ENCODE results near the gene MARCHF10. TPM values are rescaled to one million over a fixed set of nuclear protein-coding genes. Genes with fewer than 3 reads are reported as not detected.

Gene MARCHF10
- polyA plus RNA-seq, 1 experiment = 0.43 TPM

DNA sequence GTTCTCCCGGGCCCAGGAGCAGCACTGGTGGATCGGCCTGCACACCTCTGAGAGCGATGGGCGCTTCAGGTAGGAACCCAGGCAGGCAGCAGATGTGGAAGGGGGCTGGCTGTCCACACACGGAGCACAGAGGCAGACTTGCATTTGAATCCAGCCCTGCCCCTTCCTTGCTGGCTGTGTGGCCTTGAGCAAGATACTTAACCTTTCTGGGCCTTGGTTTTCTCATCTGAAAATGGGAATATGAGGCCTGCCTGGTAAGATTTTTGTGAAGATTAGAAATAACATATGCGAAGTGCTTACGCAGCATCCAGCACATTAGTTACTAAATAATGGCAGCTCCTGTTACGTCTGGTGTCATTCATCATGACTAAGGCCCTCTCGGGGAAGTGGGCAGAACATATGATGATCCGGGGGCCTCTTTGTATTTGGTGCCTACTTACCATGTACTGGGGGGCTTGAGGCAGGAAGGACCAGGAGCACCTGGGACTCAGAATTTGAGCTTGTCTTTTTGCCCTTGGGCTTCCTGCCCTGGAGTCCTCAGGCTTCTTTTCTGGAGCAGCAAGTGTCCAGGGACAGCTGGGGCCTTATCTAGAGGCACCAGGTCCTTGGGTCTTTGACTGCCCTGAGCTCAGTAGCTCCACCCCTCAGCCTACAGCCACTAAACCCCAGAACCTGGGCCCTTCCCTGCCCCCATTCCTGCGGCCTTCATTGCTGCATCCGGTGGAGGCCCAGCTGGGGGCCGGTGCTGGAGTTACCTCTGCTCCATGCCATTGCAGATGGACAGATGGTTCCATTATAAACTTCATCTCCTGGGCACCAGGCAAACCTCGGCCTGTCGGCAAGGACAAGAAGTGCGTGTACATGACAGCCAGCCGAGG is 126.8 kb downstream of the MARCHF10 start:
- Histone ChIP-seq H3K27me3 (ENCODE audit: control insufficient read depth, insufficient read depth, low read length) (no peaks in the 10 kb centered on the region), H3K4me3 (ENCODE audit: low read depth, low read length) (no peak overlapping the region), H3K36me3 (ENCODE audit: control insufficient read depth, insufficient read depth, low read length) (peaks cover 43% of the 10 kb centered on the region)
- no peak for DNase-seq (ENCODE audit: low read depth)
- ChIA-PET CTCF (no interaction called here), POLR2A (no interaction called here)
- TF ChIP-seq, protein P1, sequence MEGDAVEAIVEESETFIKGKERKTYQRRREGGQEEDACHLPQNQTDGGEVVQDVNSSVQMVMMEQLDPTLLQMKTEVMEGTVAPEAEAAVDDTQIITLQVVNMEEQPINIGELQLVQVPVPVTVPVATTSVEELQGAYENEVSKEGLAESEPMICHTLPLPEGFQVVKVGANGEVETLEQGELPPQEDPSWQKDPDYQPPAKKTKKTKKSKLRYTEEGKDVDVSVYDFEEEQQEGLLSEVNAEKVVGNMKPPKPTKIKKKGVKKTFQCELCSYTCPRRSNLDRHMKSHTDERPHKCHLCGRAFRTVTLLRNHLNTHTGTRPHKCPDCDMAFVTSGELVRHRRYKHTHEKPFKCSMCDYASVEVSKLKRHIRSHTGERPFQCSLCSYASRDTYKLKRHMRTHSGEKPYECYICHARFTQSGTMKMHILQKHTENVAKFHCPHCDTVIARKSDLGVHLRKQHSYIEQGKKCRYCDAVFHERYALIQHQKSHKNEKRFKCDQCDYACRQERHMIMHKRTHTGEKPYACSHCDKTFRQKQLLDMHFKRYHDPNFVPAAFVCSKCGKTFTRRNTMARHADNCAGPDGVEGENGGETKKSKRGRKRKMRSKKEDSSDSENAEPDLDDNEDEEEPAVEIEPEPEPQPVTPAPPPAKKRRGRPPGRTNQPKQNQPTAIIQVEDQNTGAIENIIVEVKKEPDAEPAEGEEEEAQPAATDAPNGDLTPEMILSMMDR (IDR thresholded peaks at IDR 0.05; ENCODE audit: insufficient read depth, low read depth, low read length) = no peak

DNA sequence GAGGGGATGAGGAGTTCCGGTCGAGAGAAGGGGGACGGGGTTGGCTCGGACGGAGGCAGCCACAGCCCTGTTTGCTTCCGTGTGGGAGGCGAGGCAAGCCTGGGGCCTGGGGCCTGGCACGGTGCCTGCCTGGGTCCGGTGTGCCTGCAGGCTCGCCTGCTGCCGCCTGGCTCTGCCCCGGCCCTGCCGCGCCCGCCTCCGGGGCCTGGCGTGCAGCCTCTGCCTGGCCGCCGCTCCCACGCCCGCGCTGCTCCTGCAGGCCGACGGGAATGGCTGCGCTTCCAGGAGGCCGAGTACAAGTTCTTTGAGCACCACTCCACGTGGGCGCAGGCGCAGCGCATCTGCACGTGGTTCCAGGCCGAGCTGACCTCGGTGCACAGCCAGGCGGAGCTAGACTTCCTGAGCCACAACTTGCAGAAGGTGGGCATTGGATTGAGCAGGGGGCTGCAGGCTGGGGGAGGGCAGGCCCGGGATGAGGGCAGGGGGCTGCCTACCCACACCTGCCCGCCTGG is 127.5 kb downstream of the MARCHF10 start:
- H3K36me3 ChIP-seq (ENCODE audit: control insufficient read depth, insufficient read depth, low read length) = peaks cover 48% of the 10 kb centered on the region
- DNase-seq (ENCODE audit: low read depth) = no peak
- CTCF ChIA-PET = no interaction called here

DNA sequence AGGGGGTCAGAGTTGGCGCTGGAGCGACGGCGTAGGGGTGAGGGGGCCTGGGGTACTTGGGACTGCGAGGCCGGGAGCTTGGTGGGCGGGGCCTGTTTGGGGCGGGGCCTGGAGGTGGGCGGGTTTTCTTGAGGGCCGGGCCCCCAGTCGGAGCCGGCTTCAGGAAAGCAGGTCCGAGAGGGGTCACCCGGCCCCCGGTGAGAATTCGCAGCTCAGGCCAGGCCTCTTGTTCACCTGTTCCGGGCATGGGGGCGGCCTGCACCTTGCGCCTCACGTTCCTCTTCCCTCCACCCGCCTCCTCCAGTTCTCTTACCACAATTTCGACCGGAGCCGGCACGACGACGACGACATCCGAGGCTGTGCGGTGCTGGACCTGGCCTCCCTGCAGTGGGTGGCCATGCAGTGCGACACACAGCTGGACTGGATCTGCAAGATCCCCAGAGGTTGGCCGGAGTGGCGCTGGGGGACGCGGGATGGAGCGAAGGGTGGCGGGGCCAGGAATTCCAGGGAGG is 128.2 kb downstream of the MARCHF10 start:
- ChIA-PET POLR2A (no interaction called here), CTCF (interaction anchor here (1.3 kb wide), 1 partner anchor 25 kb away, joined by 3 read pairs; no protein-coding TSS in a partner anchor)
- Histone ChIP-seq H3K36me3 (ENCODE audit: control insufficient read depth, insufficient read depth, low read length) (peaks cover 55% of the 10 kb centered on the region), H3K27me3 (ENCODE audit: control insufficient read depth, insufficient read depth, low read length) (no peaks in the 10 kb centered on the region), H3K4me3 (ENCODE audit: low read depth, low read length) (no peak overlapping the region)
- TF ChIP-seq, protein P1 (IDR thresholded peaks at IDR 0.05; ENCODE audit: insufficient read depth, low read depth, low read length) = no peak
- DNase-seq (ENCODE audit: low read depth) = no peak

More for the DNA sequence above, 127.5 kb downstream of the MARCHF10 start:
- no peak overlapping the region for H3K4me3 ChIP-seq (ENCODE audit: low read depth, low read length)
- H3K27me3 ChIP-seq (ENCODE audit: control insufficient read depth, insufficient read depth, low read length) = no peaks in the 10 kb centered on the region
- TF ChIP-seq, protein P1 (IDR thresholded peaks at IDR 0.05; ENCODE audit: insufficient read depth, low read depth, low read length) = no peak
- POLR2A ChIA-PET = no interaction called here

DNA sequence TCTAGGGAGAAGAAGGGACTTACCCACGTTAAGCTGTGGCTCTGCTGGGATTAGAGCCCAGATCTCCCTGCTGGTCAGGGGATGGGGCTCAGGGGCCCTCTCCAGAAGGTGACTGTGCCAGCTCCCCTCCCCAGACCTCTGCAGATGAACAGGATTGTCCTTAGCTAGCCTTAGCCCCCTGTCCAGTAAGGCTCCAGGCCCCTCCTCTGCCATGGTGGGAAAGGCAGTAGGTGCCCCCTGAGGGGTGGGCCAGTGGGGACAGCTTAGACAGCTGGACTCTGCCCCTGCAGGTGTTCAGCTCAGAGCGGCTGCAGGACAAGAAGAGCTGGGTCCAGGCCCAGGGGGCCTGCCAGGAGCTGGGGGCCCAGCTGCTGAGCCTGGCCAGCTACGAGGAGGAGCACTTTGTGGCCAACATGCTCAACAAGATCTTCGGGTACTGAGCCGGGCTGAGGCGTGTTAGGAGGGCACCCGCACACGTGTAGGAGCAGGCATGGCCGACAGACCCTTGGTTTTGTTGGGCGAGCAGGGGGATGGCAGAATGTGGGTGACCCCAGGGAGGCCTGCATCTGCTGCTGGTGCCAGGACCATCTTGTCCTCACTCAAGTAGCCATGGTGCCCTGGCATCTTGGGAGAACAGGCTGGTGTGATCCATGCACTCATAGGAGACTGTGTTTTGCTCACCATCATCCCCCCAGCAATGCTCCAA is 129.7 kb downstream of the MARCHF10 start:
- TF ChIP-seq, protein P1 (IDR thresholded peaks at IDR 0.05; ENCODE audit: insufficient read depth, low read depth, low read length) = no peak
- POLR2A ChIA-PET = no interaction called here
- peaks cover 63% of the 10 kb centered on the region for H3K36me3 ChIP-seq (ENCODE audit: control insufficient read depth, insufficient read depth, low read length)
- CTCF ChIA-PET = interaction anchor here (1.3 kb wide), 1 partner anchor 23 kb away, joined by 3 read pairs; no protein-coding TSS in a partner anchor
- DNase-seq (ENCODE audit: low read depth) = no peak
- H3K4me3 ChIP-seq (ENCODE audit: low read depth, low read length) = no peak overlapping the region
- no peaks in the 10 kb centered on the region for H3K27me3 ChIP-seq (ENCODE audit: control insufficient read depth, insufficient read depth, low read length)

All from BJ (cell line).